Body of pancreas (tissue), 4 donors: ENCODE measurements around the gene KRT8.

Experiments used
- CTCF ChIP-seq, 7 experiments: fragments of 450-650 bp in 4 of 7; fragments of 200-600 bp in 3 of 7; sonication (generic) in 3 of 7; IDR thresholded peaks; one replicate each; pipeline ENCODE4 v1.5.1; 2016 to 2019; ENCODE audit warnings: antibody characterized with exemption in 7 of 7
- POLR2A ChIP-seq, 3 donors: fragments of 450-650 bp; IDR thresholded peaks; one replicate each; pipeline ENCODE4 v1.6.1; 2016; ENCODE audit warnings: antibody characterized with exemption in 3 of 3, mild to moderate bottlenecking in 2 of 3

GRCh38 chr12:52909331-52909730, 4.5 kb upstream of the KRT8 start:
- TF ChIP-seq CTCF (IDR thresholded peaks at IDR 0.05): no peak
- no peak for TF ChIP-seq POLR2A (IDR thresholded peaks at IDR 0.05)
